Measurements from ENCODE around the gene USP6NL.

DNA sequence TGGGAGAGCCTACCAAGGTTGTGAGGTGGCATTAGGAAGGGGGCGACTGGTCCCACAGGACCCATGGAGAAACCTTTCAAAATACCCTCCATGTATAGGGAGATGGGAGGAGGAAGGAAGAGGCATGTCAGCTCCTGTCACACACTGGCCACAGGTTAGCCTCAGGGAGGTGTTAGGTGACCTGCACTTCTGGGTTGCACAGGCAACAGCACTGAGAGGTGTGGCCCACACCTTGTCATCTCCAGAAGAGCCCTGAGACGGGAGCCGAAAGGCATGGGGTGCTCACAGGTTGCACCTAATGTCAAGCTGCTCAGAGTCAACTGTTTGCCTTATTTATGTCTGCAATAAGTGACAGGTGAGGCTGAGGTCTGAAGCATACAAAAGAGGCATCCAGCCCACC is 14.6 kb upstream of the USP6NL start:
- TF ChIP-seq RB1 (IDR thresholded peaks at IDR 0.05; ENCODE audit: borderline replicate concordance) = no peak
- TF ChIP-seq, protein P1, sequence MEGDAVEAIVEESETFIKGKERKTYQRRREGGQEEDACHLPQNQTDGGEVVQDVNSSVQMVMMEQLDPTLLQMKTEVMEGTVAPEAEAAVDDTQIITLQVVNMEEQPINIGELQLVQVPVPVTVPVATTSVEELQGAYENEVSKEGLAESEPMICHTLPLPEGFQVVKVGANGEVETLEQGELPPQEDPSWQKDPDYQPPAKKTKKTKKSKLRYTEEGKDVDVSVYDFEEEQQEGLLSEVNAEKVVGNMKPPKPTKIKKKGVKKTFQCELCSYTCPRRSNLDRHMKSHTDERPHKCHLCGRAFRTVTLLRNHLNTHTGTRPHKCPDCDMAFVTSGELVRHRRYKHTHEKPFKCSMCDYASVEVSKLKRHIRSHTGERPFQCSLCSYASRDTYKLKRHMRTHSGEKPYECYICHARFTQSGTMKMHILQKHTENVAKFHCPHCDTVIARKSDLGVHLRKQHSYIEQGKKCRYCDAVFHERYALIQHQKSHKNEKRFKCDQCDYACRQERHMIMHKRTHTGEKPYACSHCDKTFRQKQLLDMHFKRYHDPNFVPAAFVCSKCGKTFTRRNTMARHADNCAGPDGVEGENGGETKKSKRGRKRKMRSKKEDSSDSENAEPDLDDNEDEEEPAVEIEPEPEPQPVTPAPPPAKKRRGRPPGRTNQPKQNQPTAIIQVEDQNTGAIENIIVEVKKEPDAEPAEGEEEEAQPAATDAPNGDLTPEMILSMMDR (IDR thresholded peaks at IDR 0.05 in 2 of 3, conservative IDR thresholded peaks at IDR 0.05 in 1 of 3; ENCODE audit: control insufficient read depth in 2 of 3, extremely low read depth in 1 of 3, insufficient read depth in 1 of 3, low read depth in 3 of 3, low read length in 3 of 3) = no peak
- TF ChIP-seq BHLHE40 (IDR thresholded peaks at IDR 0.05; ENCODE audit: borderline replicate concordance in 1 of 2, low read depth in 2 of 2, low read length in 1 of 2) = no peak

Measured in GM12878 (cell line).